ENCODE measurements around the gene ZNF98.

The ZNF98 gene

DNA sequence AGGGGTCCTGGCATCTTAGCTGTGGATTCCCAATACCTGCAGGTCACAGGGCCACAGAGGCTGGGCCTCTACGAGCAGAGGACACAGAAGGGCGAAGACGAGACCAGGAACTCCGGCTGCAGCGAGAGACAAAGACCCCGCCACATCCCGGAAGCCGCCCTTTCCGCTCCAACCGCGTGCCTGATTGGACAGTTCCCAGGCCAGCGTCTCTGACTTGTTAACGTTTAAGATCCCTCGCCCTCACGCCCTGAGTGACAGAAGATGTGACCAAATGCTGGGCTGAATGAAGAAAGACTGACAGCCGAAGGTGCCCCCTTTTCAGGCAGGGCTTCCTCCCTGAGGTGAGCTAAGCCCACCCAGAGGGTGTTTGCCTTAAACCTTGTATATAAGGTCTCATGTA is at the start of gene ZNF98:
Gene ZNF98 (minus strand): TSS at position 136 of the 400 bp plus-strand sequence. CDS start 122 bp downstream, at position 14.
- DNase-seq (ENCODE audit: low read depth) = no peak

DNA sequence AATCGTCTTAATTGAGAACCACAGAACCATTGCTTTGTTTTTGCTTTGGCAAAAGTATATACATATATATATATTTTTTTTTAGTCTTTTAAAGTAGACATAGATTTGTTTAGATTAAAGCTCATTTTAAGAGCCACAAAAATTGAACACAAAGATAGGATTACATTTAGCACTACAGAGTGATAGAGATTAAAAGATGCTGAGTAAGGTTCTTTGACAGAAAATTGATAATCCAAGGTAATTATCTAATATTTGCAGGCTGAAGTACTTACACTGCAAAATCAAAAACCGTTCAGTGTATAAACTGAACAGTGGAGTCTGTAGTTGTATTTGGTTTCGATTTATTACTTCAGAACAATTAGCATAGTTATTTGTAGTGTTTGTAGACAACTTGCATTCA is 24.5 kb upstream of the ZNF98 start:
- DNase-seq (ENCODE audit: low read depth) = no peak

DNA sequence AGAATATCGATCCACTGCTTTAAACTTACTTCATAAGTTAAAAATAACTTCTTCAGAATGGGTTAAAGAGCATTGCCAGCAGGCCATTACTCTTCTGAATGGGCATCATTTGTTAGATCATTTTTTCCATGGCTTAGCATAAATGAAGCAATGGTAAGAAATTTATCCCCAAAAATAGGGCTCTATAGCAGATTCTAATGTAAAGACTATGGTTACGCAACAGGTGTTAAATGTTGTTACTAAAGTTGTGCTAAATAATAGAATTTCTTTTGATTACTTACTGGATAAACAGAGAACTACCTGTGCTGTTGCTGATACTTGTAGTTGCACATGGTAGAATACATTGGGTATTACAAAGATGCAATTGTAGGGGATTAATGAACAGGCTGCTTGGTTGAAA is 15.9 kb upstream of the ZNF98 start:
- no peak for DNase-seq (ENCODE audit: low read depth)

DNA sequence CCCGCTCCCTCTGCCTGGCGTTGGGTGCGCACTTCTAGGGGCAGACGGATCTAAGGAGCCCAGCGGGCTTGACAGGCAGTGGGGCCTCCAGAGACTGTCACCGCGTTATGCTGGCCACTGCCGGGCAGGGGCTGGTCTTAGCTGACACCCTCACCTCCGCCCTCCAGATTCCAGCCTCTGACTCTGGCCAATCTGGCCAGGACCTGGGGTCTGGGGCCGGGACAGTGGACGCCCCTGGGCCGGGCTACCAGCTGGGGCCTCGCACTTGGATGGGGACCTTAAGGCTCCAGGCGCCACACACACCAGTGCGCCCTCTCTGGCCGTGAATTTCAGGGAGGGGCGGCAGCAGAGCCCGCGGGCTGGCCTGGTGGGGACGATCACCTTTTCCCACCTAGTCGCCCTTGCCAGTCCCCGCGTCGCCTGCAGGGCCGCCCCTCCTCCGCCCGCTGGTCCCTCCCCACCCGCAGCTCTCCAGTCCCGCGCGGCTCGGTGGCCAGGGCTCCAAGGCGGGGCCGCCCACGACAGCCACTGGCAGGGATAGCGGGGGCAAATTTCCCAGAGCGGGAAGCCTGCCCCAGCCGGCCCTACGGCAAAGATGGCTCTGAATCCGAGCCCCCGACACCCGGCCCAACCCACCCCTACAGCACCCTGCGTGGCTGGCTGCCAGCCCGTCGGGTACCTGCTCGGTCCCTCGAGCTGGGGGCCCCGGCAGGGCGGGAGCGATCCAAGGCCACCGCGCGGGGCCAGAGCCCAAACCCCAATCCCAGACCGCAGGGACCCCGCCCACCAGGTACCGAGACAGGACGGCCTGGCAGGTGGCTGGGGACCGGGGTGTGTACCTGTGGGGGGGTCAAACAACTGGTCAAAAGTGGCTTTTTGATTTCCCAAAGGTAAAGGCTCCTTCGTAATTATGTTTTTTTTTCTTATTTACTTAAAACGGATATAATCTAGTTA is 6.1 kb upstream of the ZNF98 start:
- DNase-seq (ENCODE audit: low read depth) = no peak

DNA sequence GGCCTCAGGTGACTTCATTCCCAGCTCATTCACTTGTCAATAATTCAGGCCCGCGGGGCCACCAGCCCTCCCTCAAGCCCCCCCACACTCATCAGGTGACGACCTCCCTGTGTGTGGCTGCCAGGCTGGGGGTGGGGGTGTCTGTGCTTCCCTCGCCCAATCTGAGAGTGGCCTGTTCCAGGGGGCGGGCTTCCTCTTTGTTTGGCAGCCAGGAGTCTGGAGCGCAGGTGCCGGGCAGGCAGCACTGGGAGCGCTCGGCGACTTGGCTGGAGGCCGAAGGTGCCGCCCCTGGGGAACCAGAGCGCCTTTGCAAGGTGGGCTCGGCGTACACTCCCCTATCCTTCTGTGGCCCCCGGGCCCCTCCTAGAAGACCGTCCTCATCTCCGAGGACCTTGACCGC is 5.4 kb upstream of the ZNF98 start:
- DNase-seq (ENCODE audit: low read depth) = no peak

DNA sequence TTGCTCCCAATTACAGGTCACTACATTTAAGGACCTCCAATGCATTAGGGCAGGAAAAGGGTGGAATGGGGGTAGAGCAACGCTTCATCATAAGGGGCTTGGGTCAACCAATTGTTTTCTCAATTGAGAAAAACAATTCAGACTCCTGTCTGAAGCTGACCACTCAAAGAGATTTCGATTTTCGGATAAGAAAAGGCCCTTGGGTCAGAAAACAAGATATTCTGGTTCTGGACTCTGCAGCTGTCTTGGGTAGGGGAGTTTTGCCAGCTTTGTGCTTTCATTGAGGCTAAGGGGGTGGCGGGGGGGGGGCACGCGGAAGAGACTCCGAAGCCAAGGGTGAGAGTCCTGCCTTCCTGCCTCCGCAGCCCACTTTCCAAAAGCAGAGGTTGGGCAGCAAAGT is 4.8 kb upstream of the ZNF98 start:
- no peak for DNase-seq (ENCODE audit: low read depth)

DNA sequence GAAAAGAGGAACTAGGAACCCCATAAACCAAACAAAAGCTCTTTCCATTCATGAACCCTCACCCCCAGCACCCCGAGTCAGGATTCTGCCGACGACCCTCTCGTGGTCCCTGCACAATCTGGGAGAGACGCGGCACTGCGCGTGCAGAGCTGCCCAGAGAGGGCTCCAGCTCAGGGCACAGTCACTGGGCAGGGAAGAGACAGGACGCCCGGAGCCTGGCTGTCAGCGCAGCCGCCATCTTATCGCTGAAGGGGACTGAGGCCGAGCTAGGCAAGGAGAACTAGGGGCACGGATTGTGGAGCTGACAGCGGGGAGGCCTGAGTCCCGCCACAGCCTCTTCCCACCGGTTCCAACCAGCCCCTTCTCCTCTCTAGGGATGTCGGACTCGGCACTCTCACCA is 349 bp downstream of the ZNF98 start:
- no peak for DNase-seq (ENCODE audit: low read depth)

DNA sequence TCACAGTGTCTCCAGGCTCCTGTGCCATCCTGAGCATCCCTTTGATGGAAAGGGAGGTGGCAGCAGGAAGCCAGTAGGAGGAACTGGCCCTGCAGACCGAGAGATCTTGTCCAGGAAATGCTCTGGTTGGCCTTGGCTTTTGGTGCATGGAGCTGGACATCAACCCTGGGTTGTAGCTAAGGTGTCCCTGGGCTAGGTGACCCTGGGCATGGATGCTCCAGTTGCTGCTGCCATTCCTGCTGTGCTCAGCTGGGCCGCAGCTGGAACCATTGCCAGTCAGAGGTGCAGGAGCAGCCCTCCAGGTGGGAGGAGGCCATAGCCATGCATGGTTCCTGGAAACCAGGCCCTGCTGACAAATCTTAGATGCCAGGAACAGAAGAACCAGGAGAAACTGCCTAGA is 67.5 kb downstream of the ZNF98 start:
- DNase-seq (ENCODE audit: low read depth) = no peak
